Breast epithelium (tissue), 3 donors: Measurements from ENCODE around the gene CDK6.

Experiments used
- POLR2A ChIP-seq: fragments of 450-650 bp; IDR thresholded peaks from one replicate; pipeline ENCODE4 v1.6.1; 2016; ENCODE audit warnings: antibody characterized with exemption, mild to moderate bottlenecking, moderate library complexity
- TF ChIP-seq, protein P1 (sequence below), 3 donors: fragments of 450-650 bp; IDR thresholded peaks; one replicate each; pipeline ENCODE4 v1.5.1; 2016 to 2017; ENCODE audit warnings: antibody characterized with exemption in 3 of 3, mild to moderate bottlenecking in 3 of 3, moderate library complexity in 3 of 3

- TF ChIP-seq, protein P1, sequence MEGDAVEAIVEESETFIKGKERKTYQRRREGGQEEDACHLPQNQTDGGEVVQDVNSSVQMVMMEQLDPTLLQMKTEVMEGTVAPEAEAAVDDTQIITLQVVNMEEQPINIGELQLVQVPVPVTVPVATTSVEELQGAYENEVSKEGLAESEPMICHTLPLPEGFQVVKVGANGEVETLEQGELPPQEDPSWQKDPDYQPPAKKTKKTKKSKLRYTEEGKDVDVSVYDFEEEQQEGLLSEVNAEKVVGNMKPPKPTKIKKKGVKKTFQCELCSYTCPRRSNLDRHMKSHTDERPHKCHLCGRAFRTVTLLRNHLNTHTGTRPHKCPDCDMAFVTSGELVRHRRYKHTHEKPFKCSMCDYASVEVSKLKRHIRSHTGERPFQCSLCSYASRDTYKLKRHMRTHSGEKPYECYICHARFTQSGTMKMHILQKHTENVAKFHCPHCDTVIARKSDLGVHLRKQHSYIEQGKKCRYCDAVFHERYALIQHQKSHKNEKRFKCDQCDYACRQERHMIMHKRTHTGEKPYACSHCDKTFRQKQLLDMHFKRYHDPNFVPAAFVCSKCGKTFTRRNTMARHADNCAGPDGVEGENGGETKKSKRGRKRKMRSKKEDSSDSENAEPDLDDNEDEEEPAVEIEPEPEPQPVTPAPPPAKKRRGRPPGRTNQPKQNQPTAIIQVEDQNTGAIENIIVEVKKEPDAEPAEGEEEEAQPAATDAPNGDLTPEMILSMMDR (IDR thresholded peaks at IDR 0.05), result peak in 2 of 3 donors; percentile 27 to 42
- TF ChIP-seq POLR2A, result no peak
Observed at GRCh38 chr7:92691578-92691977, 144.8 kb downstream of the CDK6 start.
